Measurements from ENCODE around the gene ZDHHC1. TPM values are rescaled to one million over a fixed set of nuclear protein-coding genes. Genes with fewer than 3 reads are reported as not detected.

The ZDHHC1 gene
- total RNA-seq, 2 donors from 2014 or later, result 7.9 to 8.7 TPM

- Histone ChIP-seq H3K4me3 (peak overlapping the region; percentile 52), H3K27me3 (no peaks in the 10 kb centered on the region), H3K4me1 (peaks cover 2% of the 10 kb centered on the region)
Observed at GRCh38 chr16:67433131-67433719, 16.9 kb upstream of the ZDHHC1 start.

GRCh38 chr16:67432506-67432890, 16.2 kb upstream of the ZDHHC1 start:
- Histone ChIP-seq H3K27ac (peak overlapping the region; percentile 87), H3K9ac (ENCODE audit: low read depth in 2 of 2, low read length in 2 of 2) (peak overlapping the region; percentile 93 to 100), H3K4me3 (peak overlapping the region; percentile 52), H3K27me3 (no peaks in the 10 kb centered on the region), H3K4me1 (peaks cover 3% of the 10 kb centered on the region), H3K9me3 (no peaks in the 10 kb centered on the region), H3K36me3 (peaks cover 6% of the 10 kb centered on the region)
- intact Hi-C loops (cut with DNase I), result no loop called here
- peak; percentile 41 for DNase-seq
- TF ChIP-seq, protein P1, sequence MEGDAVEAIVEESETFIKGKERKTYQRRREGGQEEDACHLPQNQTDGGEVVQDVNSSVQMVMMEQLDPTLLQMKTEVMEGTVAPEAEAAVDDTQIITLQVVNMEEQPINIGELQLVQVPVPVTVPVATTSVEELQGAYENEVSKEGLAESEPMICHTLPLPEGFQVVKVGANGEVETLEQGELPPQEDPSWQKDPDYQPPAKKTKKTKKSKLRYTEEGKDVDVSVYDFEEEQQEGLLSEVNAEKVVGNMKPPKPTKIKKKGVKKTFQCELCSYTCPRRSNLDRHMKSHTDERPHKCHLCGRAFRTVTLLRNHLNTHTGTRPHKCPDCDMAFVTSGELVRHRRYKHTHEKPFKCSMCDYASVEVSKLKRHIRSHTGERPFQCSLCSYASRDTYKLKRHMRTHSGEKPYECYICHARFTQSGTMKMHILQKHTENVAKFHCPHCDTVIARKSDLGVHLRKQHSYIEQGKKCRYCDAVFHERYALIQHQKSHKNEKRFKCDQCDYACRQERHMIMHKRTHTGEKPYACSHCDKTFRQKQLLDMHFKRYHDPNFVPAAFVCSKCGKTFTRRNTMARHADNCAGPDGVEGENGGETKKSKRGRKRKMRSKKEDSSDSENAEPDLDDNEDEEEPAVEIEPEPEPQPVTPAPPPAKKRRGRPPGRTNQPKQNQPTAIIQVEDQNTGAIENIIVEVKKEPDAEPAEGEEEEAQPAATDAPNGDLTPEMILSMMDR (IDR thresholded peaks at IDR 0.05), result no peak

More at GRCh38 chr16:67433131-67433719, 16.9 kb upstream of the ZDHHC1 start:
- Histone ChIP-seq H3K9me3 (no peaks in the 10 kb centered on the region), H3K27ac (peak overlapping the region; percentile 87), H3K36me3 (peaks cover 6% of the 10 kb centered on the region), H3K9ac (ENCODE audit: low read depth in 2 of 2, low read length in 2 of 2) (peak overlapping the region; percentile 93 to 100)
- DNase-seq, result no peak
- intact Hi-C loops (cut with DNase I), result no loop called here
- TF ChIP-seq, protein P1 (IDR thresholded peaks at IDR 0.05), result no peak

DNA sequence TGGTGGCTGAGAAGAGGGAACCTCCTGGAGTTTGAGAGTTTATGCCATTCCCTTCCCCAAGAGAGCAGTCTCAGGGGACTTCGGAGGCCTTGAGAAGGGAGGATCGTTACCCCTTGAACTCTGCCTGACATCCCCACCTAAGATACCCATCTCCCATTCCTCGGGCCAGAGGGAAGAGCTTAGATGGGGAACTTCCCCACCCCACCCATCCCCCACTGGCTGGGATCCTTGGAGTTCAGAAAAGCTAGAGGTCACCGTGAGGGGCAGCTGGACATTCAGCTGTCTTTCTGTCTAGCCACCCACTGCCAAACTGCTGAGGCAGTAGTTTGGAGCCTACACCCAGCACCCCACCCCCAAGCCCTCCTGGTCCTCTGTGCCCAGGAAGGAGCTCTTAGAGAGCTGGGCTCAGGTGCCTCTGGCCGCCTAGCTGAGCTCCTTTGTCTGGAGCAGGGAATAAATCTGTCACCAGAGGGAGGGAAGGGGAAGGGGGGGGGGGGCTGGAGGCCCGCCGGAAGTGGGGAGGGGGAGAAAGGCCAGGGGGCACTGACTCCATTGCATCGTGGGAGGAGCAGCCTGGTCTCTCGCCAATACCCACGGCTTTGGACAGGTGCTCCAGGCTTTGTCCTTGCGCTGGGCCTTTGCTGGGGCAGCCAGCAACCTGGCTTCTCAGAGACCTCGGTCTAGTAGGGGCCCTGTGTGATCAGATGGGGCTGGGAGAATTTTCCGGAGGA, 15.7 kb upstream of the ZDHHC1 start:
- TF ChIP-seq, protein P1 (IDR thresholded peaks at IDR 0.05), result no peak
- peaks cover 3% of the 10 kb centered on the region for H3K4me1 ChIP-seq
- intact Hi-C loops (cut with DNase I), result no loop called here

GRCh38 chr16:67430977-67431774, 14.9 kb upstream of the ZDHHC1 start, which contains the start of gene HSD11B2:
Gene HSD11B2, plus strand, starts transcription at chr16:67431121. Its CDS starts 128 bp downstream, at chr16:67431249.
- Histone ChIP-seq H3K27me3 (no peaks in the 10 kb centered on the region), H3K9me3 (no peaks in the 10 kb centered on the region), H3K27ac (peak within 1 kb of the TSS; percentile 87), H3K36me3 (no peaks in the 10 kb centered on the region), H3K9ac (ENCODE audit: low read depth in 2 of 2, low read length in 2 of 2) (peak within 1 kb of the TSS; percentile 93 to 100), H3K4me1 (peaks cover 3% of the 10 kb centered on the region), H3K4me3 (peak within 1 kb of the TSS; percentile 52)
- peak; percentile 87 for DNase-seq
- TF ChIP-seq, protein P1 (IDR thresholded peaks at IDR 0.05), result no peak
- intact Hi-C loops (cut with DNase I), result no loop called here

More for the DNA sequence above, 15.7 kb upstream of the ZDHHC1 start:
- peaks cover 3% of the 10 kb centered on the region for H3K36me3 ChIP-seq
- no peaks in the 10 kb centered on the region for H3K27me3 ChIP-seq
- H3K4me3 ChIP-seq, result peak overlapping the region; percentile 52
- H3K9me3 ChIP-seq, result no peaks in the 10 kb centered on the region
- H3K27ac ChIP-seq, result peak overlapping the region; percentile 87
- peak; percentile 59 for DNase-seq
- H3K9ac ChIP-seq (ENCODE audit: low read depth in 2 of 2, low read length in 2 of 2), result peak overlapping the region; percentile 93 to 100

- TF ChIP-seq, protein P1 (IDR thresholded peaks at IDR 0.05), result no peak
- H3K9me3 ChIP-seq, result no peaks in the 10 kb centered on the region
- DNase-seq, result peak; percentile 86
- H3K4me3 ChIP-seq, result peak overlapping the region; percentile 52
- intact Hi-C loops (cut with DNase I), result no loop called here
- H3K36me3 ChIP-seq, result no peaks in the 10 kb centered on the region
- peak overlapping the region; percentile 87 for H3K27ac ChIP-seq
- peak overlapping the region; percentile 87 to 97 for H3K9ac ChIP-seq (ENCODE audit: low read depth in 2 of 2, low read length in 2 of 2)
- H3K4me1 ChIP-seq, result peaks cover 3% of the 10 kb centered on the region
- H3K27me3 ChIP-seq, result no peaks in the 10 kb centered on the region
Observed at GRCh38 chr16:67430504-67430976, 14.3 kb upstream of the ZDHHC1 start.
